HG02623 (cell line): ENCODE data around the gene NXNL2.

Experiments
- ATAC-seq: cut with Tn5 transposase; IDR thresholded peaks from one replicate; pipeline ENCODE4 v1.9.1; 2021; ENCODE audit warnings: moderate library complexity; ENCODE audit not compliant: unreplicated experiment

NXNL2 gene

DNA sequence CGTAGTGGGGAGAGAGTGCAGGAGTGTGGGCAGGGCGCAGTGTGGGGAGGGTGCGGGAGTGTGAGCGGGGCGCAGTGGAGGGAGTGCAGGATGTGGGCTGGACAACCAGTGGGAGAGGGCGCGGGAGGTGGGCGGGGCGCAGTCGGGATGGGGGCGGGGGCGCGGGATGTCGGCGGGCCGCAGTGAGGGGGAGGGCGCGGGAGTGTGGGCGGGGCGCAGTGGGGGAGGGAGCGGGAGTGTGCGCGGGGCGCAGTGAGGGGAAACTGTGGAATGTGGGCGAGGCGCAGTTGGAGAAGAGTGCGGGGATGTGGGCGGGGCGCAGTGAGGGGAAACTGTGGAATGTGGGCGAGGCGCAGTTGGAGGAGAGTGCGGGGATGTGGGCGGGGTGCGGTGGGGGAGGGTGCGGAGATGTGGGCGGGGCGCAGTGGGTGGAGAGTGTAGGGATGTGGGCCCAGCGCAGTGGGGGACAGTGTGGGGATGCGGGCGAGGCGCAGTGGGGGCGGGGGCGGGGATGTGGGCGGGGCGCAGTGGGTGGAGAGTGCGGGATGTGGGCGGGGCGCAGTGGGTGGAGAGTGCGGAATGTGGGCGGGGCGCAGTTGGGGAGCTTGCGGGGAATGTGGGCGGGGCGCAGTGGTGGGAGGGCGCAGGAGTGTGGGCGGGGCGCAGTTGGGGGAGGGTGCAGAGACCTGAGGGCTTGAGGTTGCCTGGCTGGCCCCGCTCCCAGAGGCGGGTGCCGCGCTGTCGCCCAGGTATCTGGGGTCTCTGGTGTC, at the start of gene NXNL2:
NXNL2 (plus strand) TSS at position 723 of the 770 bp plus-strand sequence. CDS start 257 bp downstream, outside the sequence.
- ATAC-seq, result no peak

DNA sequence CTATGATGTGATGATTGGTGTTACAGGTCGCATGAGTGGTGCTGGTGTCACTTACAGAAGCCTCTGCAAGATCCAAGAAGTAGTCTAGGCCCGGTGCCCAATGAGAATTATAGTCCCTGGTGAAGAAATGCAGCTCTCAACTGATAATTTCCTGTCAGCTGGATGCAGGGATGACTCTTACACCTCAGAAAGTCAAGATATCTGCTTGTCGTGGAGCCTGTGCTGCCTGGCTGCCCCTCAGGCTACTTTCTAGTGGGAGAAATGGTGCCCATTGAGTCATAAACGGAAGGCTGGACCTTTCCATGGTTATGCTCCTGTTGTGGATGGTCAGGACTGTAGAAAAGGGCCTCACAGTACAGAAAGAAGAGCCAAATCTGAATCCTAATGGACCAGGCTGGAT, 46.8 kb upstream of the NXNL2 start:
- ATAC-seq, result no peak

DNA sequence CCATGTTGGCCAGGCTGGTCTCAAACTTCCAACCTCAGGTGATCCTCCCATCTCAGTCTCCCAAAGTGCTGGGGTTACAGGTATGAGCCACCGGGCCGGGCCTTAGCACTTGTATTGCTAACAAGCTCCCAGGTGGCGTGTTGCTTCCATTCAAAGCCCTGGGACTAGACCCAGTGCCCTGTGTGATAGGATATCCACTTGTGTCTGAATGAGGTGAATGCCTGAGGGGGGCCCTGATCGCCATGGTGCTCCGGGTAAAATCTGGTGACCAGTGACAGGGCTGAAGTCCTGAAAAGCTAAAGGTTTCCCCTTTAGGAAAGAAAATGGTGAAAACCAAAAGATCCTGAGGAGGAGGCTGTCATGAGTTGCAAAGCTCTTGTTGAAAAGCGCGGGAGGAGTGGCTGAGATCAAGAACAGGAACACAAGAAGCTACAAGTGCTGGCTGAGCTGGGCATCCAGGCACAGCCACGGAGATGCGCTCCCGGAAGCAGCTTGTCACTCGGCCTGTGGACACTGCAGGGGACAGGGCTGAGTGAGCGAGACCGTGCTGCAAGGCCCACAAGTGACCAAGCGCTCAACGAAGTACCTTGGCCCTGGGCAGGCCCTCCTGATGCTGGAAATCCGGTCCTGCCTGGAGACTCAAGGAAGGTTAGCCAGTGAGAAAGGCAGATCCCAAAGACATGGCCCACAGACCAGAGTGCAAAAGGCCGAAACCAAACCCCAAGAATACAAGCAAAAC, 39.8 kb upstream of the NXNL2 start:
- no peak for ATAC-seq

DNA sequence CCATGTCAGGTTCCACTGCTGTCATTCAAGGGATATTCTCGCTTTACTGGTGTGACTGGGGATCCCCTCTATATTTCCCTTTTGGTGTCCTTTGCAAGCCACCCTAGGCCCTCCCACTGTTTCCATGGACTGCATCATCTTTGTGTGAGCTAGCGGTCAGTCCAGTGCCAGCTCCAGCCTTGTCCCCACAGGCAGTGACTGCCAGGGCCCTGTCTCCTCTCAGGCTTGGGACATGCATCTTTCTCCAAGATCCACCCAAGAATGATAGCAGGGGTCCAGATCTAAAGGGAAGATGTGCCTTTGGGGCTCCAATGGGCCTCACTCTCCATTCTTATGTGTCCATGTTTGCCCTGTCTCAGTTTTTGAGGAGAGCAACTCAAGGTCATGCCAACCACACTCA, 37.8 kb upstream of the NXNL2 start:
- no peak for ATAC-seq

DNA sequence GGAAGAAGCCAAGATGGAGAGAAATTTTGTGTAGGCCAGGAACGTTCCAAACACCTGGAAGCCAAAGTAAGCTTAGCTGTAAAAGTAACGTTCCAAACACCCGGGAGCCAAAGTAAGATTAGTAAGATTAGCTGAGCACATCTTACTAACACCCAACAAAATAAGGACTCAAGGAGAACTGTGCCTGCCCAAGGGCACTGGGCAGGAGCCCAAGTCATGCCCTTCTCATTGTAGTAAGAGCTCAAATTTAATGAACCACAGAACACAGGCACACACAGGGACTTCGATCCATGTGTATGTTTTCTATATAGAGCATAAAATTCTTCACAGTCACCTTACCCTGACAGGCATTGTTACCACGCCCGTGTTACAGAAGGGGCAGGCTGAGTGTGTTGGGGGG, 36.1 kb upstream of the NXNL2 start:
- ATAC-seq, result no peak

DNA sequence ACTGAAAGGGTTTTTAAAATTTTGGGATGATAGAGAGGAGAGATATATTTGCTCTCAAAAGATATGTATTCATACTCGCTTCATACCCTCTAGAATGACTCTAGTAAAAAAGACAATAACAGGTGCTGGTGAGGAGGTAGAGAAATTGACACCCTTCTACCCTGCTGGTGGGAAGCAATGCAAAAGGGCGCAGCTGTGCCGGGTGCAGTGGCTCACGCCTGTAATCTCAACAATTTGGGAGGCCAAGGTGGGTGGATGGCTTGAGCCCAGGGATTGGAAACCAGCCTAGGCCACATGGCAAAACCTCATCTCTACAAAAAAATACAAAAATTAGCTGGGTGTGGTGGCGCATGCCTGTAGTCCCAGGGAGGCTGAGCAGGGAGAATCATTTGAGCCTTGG, 33.9 kb upstream of the NXNL2 start:
- no peak for ATAC-seq

DNA sequence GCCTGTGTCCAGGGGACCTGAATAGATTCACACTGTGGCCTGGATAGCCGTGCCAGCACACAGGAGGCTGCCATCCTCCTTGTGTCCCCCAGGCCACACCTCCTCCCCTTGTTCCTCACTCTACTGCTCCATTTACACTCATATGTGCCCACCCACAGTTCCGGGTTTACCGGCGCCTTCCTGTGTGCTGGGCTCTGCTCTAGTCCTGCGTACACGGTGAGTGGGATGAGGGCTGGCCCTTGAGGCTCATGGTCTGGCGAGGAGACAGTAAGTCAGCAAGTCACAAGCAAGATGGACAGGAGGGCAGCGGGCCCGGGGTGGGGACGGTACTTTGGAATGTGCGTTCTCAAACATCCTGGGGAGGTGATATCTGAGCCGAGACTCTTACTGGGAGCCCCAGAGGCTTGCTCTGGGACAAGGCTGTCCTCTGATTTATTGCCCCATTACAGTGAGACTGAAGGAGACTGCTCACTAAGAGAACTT, 32.4 kb upstream of the NXNL2 start:
- no peak for ATAC-seq

DNA sequence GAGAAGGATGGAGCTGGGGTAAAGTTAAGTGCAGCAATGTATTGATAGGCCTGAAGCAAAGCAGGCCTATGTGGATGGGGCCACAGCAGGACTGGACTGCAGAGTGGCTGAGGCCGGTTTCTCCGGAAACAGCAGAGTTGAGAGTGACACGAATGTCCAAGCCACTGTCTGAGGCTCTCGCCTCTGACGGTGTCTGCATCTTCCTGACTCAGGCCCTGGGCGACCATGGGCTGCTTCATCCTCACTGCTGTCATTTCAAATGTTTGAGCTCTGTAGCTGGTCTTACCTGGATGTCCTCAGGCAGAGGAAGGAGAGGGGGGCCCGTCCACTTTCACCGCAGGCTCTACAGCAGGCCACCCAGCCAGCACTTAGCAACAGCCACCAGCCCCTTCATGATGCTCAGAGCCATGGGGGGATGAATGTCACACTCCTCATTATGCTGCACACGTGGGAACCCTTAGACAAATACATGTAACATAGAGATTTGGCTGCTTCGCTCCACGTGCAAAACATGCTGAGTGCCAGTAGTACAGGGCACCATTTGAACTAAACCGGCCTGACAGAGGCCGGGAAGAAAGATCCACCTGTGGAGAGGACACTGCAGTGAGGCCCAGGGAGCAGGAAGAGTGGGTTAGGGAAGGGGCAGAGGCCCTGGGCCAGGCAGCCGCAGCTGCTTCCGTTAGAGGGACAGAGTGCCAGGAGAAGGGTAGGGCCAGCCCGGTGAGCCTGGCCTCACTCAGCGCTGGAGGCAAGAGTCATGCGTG, 31.7 kb upstream of the NXNL2 start:
- ATAC-seq, result no peak

DNA sequence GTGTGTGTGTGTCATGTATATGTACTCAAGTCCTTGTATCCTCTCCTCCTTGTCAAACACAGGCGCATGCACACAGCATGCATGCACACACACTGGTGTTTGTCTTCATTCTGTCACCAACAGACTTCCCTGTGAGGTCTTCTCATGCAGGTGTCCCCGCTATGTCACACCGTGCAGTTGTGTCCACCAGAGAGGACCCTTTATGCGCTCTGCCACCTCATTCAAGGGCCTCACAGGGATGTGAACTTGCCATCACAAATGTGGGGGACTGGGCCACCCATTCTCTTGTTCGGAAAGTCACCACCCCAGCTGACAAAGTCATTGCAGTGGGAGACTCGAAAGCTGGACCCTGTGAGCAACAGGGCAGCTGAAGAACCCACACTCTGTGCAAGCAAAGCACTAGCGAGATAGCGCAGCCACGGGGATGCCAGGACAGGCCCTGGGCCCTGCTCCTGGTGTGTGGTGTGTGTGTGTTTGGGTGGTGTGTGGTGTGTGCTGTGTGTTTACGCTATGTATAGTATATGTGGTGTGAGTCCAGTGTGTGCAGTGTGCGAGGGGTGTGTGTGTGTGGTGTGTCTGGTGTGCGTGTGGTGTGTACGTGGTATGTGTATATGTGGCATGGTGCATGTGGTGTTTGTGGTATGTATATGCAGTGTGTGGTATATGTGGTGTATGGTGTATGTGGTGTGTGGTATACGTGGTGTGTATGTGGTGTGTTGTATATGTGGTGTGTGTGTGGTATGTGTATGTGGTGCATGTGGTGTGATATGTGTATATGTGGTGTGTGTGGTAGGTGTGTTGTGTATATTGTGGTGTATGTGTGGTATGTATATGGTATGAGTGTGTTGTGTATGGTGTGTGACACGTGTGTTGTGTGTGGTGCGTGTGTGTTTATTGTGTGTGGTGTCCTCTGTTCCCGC, 30.9 kb upstream of the NXNL2 start:
- ATAC-seq, result no peak

DNA sequence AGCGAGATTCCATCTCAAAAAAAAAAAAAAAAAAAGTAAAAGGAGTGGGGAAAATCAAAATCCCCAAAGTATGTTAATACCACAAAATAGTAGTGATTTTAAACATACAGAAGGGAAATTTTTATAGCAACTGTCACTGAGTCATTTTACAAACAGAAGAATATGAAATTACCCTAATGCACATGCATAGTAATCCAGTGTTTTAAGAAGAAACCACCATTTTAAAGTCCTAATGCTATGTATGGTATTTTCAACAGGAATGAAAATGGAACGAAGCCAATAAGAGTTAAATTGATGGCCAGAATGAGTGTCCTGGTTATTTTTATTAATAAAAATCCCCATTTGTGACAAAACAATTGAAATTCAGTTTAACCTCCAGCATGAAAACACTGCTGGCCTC, 26.7 kb upstream of the NXNL2 start:
- ATAC-seq, result no peak

DNA sequence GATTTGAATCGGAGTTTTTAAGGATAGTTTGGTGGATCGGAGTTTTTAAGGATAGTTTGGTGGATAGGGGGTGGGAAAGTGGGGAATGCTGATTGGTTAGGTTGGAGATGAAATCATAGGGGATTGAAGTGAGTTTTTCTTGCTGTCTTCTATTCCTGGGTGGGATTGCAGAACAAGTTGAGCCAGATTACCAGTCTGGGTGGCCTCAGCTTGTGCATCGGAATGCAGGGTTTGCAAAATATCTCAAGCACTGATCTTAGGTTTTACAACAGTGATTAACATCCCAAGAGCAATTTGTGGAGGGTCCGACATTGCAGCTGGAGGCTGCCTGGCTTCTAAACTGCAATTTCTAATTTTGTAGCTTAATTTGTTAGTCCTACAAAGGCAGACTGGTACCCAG, 23.1 kb upstream of the NXNL2 start:
- no peak for ATAC-seq

DNA sequence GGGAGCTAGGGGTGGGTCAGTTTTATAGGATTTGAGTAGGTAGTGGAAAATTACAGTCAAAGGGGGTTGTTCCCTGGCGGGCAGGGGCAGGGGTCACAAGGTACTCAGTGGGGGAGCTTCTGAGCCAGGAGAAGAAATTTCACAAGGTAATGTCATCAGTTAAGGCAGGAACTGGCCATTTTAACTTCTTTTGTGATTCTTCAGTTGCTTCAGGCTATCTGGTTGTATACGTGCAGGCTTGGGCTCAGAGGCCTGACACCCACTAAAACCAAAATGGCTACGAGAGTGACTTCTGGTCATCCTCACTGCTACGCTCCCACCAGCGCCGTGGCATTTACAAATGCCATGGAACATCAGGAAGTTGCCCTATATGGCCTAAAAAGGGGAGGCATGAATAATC, 20.7 kb upstream of the NXNL2 start:
- no peak for ATAC-seq

DNA sequence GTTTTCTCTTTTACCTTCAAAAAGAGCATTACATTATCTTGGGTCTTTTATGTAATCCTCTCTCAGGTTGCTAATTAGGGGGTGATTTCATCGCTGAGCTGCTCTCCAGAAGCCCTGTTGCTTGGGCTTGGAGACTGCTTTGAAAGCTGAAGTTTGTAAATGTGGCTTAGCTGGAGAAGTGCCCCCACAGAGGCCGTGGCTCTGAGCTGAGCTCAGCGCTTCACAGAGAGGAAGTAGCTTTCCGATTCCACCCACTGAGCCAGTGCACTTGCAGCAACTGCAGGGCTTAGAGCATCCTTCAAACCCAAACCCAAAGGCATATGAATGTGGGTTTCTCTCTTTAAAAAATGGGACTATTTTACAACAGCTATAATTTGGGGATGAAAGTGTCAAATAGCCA, 13.7 kb upstream of the NXNL2 start:
- no peak for ATAC-seq

DNA sequence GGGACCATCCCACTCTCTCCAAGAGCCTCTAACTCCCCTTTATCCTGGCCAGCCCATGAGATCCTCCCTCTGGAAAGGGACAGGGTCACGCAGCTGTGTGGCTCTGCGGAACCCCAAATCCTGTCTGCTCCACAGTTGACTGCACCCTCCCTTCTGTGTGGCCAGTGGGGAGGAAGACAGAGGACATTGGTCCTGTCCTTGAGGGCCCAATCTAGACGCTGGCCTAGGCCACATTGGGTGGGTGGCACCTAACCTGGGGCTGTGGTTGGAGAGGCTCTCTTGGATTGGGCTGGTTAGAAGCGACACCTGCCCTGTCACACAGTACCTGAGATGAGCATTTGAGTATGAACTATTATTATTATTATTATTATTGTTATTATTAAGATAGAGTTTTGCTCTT, 12.6 kb upstream of the NXNL2 start:
- no peak for ATAC-seq

DNA sequence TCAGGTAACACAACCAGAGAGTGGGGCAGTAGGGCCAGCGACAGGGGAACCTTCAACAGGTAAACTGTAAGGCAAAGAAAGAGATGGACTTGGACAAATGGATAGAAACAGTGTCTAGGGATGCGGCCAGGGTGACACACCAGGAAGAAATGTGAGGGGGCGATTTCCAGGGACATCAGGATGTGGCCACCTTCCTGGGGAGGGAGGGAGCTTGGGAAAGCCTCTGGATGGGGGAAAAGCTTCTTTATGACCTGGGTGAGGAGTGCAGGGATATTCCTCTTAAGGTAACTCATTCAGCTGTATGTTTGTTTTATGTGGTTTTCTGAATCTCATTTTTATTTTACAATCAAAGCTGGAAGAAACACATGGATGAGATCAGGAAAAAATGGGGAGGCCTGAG, 11.9 kb upstream of the NXNL2 start:
- ATAC-seq, result no peak

DNA sequence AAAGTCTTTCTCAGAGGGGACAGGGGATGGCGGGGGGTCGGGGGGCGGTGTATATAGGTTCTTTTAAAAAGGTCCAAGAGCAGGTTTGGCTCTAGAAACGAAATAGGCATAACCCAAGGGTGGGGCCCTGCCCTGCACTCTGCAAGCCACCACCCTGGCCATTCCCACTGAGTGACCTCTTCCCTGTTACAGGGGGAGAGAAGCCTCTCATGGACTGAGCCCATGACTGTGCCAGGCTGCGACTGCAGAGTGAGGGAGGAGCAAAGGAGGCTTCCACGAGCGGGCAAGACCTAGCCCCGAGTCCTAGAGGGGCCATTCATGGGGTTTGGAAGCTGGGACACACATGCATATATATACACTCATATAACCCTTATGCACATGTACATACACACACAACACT, 10.1 kb upstream of the NXNL2 start:
- no peak for ATAC-seq

DNA sequence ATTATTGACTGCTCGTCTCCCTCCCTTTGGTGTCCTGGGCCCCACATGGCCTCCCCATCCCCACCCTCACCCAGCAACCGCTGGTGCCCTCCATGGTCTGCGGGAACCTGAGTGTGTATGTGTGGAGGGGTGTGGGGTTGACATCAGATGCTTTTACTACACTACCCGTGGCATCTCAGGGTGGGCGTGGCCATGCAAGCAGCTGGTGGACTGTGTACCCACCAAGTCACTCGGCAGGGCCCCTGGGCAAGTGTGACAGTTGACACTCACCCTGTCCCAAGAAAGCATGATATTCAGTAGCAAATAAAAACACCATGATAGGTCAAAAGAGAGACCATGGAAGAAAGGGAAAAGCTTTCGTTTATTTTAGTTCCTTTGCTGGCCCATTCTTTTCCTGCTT, 7.4 kb upstream of the NXNL2 start:
- ATAC-seq, result no peak

DNA sequence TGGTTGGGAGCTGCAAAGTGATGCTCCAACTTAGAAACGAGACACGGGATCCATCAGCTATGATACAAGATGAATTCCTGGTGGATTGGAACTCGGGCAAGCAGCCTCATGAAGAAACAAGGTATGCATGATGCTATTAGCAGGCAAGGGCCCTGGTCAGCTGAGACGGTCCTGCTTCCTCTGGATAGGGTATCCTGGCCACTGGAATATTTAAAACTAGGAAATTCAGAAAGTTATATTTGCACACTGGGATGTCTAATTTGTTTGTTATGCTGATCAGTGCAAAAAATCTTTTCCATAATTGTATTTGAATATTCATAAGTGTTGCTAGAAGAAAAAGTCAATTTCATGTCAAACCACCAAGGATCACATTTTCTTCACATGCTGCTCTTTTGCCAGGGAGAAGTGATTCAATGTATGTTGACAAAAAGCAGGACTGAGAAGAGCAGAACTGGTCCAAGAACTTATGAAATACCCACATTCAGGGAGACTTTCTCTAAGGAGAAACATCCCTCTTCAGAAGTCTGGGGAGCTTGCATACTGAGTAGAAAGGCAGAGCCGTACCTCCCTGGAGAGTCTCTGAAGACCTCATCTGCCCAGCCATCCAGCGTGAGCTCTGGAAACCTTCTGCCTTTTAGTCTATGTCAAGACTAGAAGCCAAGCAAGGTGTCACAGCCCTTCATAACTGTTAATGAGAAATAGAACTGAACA, 6.7 kb upstream of the NXNL2 start:
- no peak for ATAC-seq

DNA sequence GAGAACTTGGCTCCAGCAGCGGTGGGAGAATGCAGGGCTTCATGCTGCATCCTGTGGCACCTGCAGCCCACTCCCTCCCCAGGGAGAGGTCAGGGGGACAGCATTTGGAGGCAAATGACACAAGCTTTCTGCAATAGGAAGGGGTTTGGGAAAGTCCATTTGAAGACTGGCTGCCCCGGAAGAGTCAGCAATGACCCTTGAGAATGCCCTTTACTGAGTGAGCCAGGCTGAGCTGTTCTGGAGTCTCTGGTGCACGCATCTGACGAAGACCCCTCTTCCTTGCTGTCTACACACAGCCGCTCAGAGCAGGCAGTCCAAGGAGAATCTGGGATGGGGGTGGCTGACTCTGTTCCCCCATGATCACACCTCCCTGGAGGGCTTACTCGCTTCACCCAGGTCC, 5.5 kb upstream of the NXNL2 start:
- ATAC-seq, result no peak

DNA sequence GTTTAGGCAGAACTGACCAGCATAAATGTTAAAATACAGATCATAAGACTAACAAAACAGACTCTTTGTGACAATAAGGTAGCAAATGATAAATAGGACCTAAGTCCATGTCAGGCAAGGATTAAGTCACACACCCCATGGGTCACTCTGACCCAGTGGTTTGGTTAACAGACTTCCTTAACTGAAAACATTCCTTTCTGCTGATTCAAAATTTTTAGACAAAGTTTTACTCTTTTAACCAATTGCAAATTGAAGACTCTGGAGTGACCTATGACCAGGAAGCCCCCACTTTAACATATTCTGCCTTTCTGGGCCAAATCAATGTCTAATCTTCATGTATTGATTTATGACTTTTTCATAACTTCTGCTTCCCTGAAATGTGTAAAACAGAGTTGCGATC, 4.9 kb upstream of the NXNL2 start:
- no peak for ATAC-seq
